NCI-H187 (cell line): ENCODE measurements around the gene HVCN1.

Source experiments
- DNase-seq, 2 experiments: peaks; one replicate each; lab custom pipeline; 2025; lab: John Stamatoyannopoulos, UW

Gene HVCN1

DNA sequence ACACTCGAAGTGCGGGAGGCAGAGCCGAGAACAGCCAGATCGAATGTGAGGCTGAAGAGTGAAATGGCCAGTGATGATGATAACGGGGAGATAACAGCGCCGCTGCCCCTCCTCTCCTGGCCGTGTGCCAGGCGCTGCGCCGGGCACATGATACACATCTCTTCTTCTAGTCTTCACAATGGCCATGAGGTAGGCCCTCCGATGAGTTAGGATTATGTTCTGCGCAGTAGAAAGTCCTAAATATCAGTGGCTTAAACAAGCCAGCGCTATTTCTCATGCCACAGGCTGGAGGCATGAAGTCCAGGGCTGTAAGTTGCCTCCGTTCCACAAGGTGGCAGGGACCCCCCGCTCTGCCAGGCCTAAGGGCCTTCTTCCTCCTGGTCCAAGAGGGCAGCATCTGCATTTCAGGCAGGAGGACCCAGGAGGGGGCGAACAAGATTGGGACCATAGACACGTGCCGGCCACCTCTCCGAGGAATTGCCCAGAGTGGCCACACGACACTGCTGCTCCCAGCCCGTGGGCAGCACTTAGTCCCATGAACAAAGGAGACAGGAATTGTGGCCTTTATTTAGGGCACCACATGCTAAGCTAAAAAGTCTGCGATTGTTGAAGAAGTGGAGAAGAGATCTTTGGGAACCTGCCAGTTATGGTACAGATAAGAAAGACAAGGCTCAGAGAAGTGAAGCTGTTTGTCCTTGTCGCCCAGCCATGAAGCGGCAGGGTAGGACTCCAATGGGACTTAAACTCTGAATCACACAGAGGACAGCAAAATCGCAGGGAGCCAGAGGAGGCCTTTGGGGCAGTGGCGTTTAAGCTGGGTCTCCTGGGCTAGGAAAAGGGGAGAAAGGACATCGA is 10.9 kb upstream of the HVCN1 start:
- no peak for DNase-seq

DNA sequence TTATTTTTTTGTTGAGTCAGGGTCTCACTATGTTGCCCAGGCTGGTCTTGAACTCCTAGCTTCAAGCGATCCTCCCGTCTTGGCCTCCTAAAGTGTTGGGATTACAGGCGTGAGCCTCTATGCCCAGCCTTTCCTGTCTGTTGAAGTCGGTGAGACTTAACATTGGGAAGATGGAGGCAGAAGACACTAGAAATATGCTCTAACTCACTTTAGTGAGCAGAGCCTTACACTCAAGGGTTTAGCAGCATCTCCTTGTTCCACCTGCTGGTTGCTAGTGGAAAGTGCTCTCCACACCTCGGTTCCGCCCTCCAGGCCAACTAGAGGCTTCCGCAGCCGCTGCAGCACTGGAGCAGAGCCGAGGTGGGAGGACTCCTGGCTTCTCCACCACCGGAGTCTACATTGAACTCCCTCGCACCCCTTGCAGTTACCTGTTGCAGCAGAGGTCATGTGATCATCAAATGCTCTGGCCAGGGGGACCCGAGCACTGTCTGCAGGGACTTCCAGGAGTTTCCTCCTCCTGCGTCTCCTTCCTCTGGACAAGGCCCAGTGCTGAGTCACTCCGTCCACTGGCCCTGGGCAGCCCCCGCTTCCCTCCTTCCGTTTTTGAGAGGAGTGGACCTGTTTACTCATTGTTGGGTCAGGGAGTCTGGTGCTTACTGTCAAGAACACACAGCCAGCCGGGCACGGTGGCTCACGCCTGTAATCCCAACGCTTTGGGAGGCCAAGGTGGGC is 9.4 kb upstream of the HVCN1 start:
- DNase-seq, result peak in 1 of 2 experiments; percentile 11

DNA sequence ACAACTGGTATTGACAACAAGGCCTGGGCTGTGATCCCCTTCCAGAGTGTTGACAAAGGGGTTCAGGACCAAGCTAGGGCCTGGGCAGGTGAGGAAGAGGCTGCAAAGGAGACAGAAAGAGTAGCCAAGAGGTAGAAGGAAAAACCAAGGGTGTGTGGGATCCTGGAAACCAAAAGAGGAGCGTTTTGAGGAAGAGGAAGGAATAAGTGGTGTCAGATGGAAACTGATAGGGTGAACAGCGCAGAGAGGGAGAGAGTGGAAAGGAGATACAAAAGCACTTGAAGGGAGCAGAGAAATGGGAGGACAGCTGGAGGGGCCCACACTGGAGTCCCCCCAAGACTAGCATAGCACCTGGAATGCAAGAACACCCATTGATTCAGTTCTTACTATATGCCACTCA is 8.3 kb upstream of the HVCN1 start:
- DNase-seq, result no peak

GRCh38 chr12:110696283-110696682 is 7.4 kb upstream of the HVCN1 start:
- no peak for DNase-seq

GRCh38 chr12:110694330-110694901 is 5.5 kb upstream of the HVCN1 start:
- no peak for DNase-seq

- DNase-seq, result no peak
These were observed 4.8 kb upstream of the HVCN1 start for GRCh38 chr12:110693731-110694130.

DNA sequence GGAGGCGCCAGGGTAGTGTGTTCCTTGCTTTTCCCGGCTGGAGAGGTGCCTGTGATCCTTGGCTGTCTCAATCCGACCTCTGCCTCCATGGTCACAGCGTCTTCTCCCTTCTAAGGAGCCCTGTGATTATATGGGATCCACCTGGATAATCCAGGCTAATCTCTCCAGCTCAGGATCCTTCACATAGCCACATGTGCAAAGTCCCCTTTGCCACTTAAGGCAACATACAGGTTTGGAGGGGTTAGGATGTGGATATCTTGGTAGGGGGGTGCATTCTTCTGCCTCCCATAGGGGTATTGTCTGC is 1.2 kb upstream of the HVCN1 start:
- no peak for DNase-seq

- DNase-seq, result no peak
These were observed 589 bp upstream of the HVCN1 start for GRCh38 chr12:110689281-110690126.

- DNase-seq, result no peak
These were observed 1.3 kb downstream of the HVCN1 start for GRCh38 chr12:110687396-110688169.

DNA sequence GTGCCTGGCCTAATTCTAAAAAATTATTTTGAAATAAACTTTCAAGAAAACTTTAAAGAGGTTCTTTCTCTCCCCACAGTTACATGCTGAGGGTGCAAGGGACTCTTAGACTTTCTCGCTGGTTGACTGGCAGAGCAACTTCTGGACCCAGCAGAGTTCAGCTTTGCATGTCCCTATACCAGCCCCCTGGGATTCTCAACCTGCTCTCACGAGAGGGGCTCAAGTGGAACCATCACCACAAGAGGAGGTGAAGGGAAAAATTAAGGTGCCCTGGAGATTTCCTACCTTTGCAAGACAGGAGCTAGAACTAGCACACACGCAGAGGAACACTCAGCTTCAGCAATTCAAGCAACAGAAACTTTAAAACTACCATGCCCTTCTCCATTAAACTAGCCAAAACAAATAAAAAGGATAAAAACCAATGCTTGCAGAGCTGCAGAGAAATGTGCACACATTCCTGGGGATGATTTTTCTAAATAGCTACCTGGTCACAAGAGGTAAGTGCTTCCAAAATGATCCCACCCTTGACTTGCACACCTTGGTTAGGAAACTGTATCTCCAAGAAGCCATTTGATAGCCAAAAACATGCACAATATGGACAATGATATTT is 2.5 kb downstream of the HVCN1 start:
- no peak for DNase-seq

GRCh38 chr12:110684312-110684836 is 4.5 kb downstream of the HVCN1 start:
- DNase-seq, result no peak

DNA sequence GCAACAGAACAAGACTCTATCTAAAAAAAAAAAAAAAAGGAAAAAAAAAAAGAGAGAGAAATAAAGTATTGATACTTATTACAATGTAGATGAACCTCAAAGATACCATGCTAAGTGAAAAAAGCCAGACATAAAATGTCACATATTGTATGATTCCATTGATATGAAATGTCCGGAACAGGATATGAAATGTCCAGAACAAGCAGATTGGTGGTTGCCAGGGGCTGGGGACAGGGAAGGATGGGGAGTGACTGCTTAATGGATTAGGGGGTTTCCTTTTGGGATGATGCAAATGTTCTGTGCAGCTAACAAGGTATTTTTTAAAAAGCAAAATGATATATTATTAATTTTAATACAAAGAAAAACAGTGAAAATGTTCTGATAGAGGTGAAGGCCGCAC is 5.0 kb downstream of the HVCN1 start:
- no peak for DNase-seq

- no peak for DNase-seq
These were observed 8.9 kb downstream of the HVCN1 start for GRCh38 chr12:110680032-110680431.

- DNase-seq, result no peak
These were observed 9.7 kb downstream of the HVCN1 start for GRCh38 chr12:110679201-110679600.

GRCh38 chr12:110677982-110678381 is 10.9 kb downstream of the HVCN1 start:
- no peak for DNase-seq

DNA sequence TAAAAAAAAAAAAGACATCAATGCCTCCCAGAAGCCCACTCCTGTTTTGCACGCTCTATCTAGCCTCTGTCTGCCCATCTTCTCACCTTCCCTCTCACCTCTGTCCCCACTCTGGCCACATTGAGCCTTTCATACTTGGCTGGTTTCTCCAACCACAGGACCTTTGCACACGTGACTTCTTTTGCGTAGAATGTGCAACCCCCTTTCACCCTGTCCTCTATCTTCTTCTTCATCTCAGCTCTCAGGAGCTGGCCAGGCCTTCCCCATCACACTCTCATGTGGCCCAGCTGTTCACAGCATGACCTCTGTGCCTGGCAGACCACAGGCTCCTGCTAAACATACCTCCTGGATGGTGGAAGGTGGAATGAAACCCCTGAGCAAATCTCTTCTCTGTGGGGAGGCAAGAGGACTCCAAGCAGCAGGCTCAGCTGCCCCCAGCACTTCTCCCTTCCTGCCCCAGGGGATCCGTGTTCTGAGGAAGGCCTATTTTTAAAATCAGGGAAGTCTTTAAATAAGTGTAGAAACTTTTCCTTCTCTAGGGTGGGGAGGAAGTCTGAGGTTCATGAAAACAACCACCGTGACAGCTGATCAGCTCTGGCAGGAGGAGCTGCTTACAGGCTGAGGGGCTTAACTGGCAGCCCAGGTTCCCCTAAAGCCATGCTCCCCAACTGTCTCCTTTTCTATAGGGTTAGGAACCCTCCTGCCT is 11.6 kb downstream of the HVCN1 start:
- DNase-seq, result no peak

DNA sequence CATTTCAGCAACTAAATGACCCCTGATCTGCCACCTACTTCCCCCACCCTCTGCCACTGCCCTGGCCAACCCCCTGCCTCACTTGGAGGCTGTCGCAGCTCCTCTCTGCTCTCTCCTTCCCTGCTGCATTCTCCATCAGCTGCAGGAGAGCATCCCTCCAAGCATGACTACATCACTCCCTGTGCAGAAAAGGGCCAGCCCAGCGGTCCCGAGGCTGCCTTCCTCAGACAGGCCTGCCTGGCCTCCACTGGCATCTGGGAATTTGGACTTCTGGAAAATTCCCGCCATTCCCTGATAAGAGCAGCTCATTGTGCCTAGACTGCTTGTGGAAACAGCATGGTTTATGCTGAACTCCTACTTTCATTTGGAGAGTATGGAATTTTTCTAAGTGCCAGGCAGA is 12.7 kb downstream of the HVCN1 start:
- no peak for DNase-seq

DNA sequence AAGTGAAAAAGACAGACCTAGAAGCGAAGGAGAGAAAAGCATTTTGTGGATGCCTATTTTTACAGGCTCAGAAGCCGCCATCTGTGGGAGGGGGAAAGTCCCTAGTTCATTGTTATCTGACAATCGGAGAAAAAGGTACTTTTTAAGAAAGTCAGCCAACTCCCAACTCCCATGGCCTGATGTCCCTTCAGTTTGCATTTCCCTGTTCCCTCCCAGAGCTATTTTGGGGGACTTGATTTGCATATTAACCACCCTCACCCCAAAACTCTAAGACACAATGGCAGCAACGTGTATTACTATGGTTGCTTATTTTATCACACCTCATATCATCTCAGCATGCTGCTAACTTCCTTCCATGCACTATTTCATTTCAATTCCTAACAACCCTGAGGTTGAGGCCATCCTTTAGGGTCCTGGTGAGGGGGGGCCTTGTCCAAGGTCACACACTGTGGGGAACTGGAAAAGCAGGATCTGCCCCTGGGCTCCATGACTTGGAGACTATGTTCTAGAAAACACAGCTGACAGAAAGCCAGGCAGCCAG is 18.7 kb downstream of the HVCN1 start:
- no peak for DNase-seq

GRCh38 chr12:110669193-110669502 is 19.8 kb downstream of the HVCN1 start:
- DNase-seq, result no peak
